Esophagus muscularis mucosa (tissue), 4 donors: ENCODE measurements around the gene TRDN. TPM values are rescaled to one million over a fixed set of nuclear protein-coding genes. Genes with fewer than 3 reads are reported as not detected.

Source experiments
- DNase-seq: peaks from one replicate; pipeline ENCODE4 v3.0.0-alpha.2; 2017; ENCODE audit errors: extremely low spot score
- H3K27ac ChIP-seq, 4 donors: fragments of 200-600 bp; sonication (generic); replicated peaks in 1 of 4; 1 replicate in 3 of 4; 2 replicates in 1 of 4; pipeline ENCODE4 v1.5.1; 2016 to 2019; ENCODE audit warnings: mild to moderate bottlenecking in 1 of 4
- H3K27me3 ChIP-seq, 4 donors: fragments of 200-600 bp; sonication (generic); one replicate each; pipeline versions ENCODE4 v1.5.1 to v1.6.0; 2016 to 2019
- H3K36me3 ChIP-seq, 4 donors: fragments of 200-600 bp; sonication (generic); one replicate each; pipeline ENCODE4 v1.5.1; 2016 to 2019
- H3K4me1 ChIP-seq, 4 donors: fragments of 200-600 bp; sonication (generic); one replicate each; pipeline ENCODE4 v1.5.1; 2016 to 2019
- H3K4me3 ChIP-seq, 4 donors: fragments of 200-600 bp; sonication (generic); 1 replicate in 2 of 4; 2 replicates in 2 of 4; pipeline ENCODE4 v1.5.1; 2016 to 2019; ENCODE audit warnings: mild to moderate bottlenecking in 4 of 4, moderate library complexity in 1 of 4
- H3K9me3 ChIP-seq, 4 donors: fragments of 200-600 bp; sonication (generic); 1 replicate in 3 of 4; 2 replicates in 1 of 4; pipeline ENCODE4 v1.5.1; 2016 to 2019
- CTCF ChIP-seq, 3 experiments: fragments of 200-600 bp in 2 of 3; fragments of 450-650 bp in 1 of 3; sonication (generic) in 2 of 3; IDR thresholded peaks; one replicate each; pipeline ENCODE4 v1.5.1; 2017 to 2019; ENCODE audit warnings: antibody characterized with exemption in 3 of 3, mild to moderate bottlenecking in 2 of 3, moderate library complexity in 1 of 3
- EP300 ChIP-seq: sonication (generic); formaldehyde crosslinking; IDR thresholded peaks from one replicate; pipeline ENCODE4 v1.6.1; 2017; ENCODE audit warnings: antibody characterized with exemption
- POLR2A ChIP-seq: fragments of 450-650 bp; IDR thresholded peaks from one replicate; pipeline ENCODE4 v1.6.1; 2017; ENCODE audit warnings: antibody characterized with exemption, moderate library complexity, mild to moderate bottlenecking, low read depth
- POLR2AphosphoS5 ChIP-seq, 2 donors: sonication (generic); formaldehyde crosslinking; IDR thresholded peaks; one replicate each; pipeline ENCODE4 v1.6.1; 2017; ENCODE audit warnings: antibody characterized with exemption in 2 of 2
- WGBS: methylation state at CpG from one replicate; pipeline ENCODE4 v1.1.5; 2018; 5-methylcytosine and 5-hydroxymethylcytosine counted together
- intact Hi-C: fragments of 100-400 bp; cut with DNase I; formaldehyde crosslinking; loops from one replicate; pipeline ENCODE4 v1.15.1; 2023
- total RNA-seq, 4 donors: library from RNA; depleted of rRNA; stranded (reverse); fragments of >200 nt; gene quantifications; one replicate each; pipeline versions ENCODE4 v1.1.0 to v1.2.1, GENCODE V29; 2016

TRDN gene
- total RNA-seq, 4 donors from 2014 or later, result not detected

- H3K4me1 ChIP-seq, result no peaks in the 10 kb centered on the region
- intact Hi-C loops, result no loop called here
- H3K9me3 ChIP-seq, result peaks cover 0 to 18% (median 5%) of the 10 kb centered on the region in 4 donors
- H3K4me3 ChIP-seq, result no peak overlapping the region
- no peaks in the 10 kb centered on the region for H3K27me3 ChIP-seq
- WGBS, result 79% methylated on average over 5 of the region's 7 CpGs
- no peak overlapping the region for H3K27ac ChIP-seq
- H3K36me3 ChIP-seq, result no peaks in the 10 kb centered on the region
- TF ChIP-seq EP300, result no peak
- no peak for TF ChIP-seq POLR2A
- no peak for TF ChIP-seq POLR2AphosphoS5 (IDR thresholded peaks at IDR 0.05)
- no peak for TF ChIP-seq CTCF (IDR thresholded peaks at IDR 0.05)
- no peak for DNase-seq
Measured at GRCh38 chr6:123182998-123183397, 453.8 kb downstream of the TRDN start.

- Histone ChIP-seq H3K4me1 (no peaks in the 10 kb centered on the region), H3K9me3 (no peaks in the 10 kb centered on the region), H3K27me3 (no peaks in the 10 kb centered on the region), H3K4me3 (no peak overlapping the region), H3K27ac (no peak overlapping the region), H3K36me3 (no peaks in the 10 kb centered on the region)
- WGBS, result 80% methylated on average over 1 of the region's 1 CpG
- intact Hi-C loops, result no loop called here
- TF ChIP-seq EP300 (no peak), CTCF (IDR thresholded peaks at IDR 0.05) (no peak), POLR2AphosphoS5 (IDR thresholded peaks at IDR 0.05) (no peak), POLR2A (no peak)
- no peak for DNase-seq
Measured at GRCh38 chr6:123176706-123177105, 460.0 kb downstream of the TRDN start.

- no peak for DNase-seq
- H3K9me3 ChIP-seq, result no peaks in the 10 kb centered on the region
- 66% methylated on average over 5 of the region's 5 CpGs for WGBS
- H3K27me3 ChIP-seq, result no peaks in the 10 kb centered on the region
- no peaks in the 10 kb centered on the region for H3K36me3 ChIP-seq
- H3K4me3 ChIP-seq, result no peak overlapping the region
- H3K4me1 ChIP-seq, result no peaks in the 10 kb centered on the region
- TF ChIP-seq POLR2AphosphoS5 (IDR thresholded peaks at IDR 0.05) (no peak), EP300 (no peak), CTCF (IDR thresholded peaks at IDR 0.05) (no peak), POLR2A (no peak)
- intact Hi-C loops, result no loop called here
- no peak overlapping the region for H3K27ac ChIP-seq
Measured at GRCh38 chr6:123171341-123172115, 465.2 kb downstream of the TRDN start.

DNA sequence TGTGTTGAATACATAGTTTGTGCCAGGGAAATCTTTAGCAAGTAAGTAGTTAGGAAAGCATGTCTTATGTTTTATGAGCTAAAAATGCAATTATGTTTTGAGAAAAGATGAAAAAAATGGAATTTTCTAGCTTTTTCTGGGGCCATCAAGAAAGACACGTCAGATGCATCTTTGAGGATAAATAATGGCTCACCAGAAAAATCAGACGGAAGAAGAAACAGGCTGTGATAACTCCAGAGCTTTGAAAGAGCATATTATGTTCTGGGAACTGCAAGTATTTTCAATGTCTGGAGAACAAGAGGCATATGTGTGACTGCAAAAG lies 467.0 kb downstream of the TRDN start:
- 50% methylated on average over 2 of the region's 2 CpGs for WGBS
- intact Hi-C loops, result no loop called here
- H3K9me3 ChIP-seq, result no peaks in the 10 kb centered on the region
- no peaks in the 10 kb centered on the region for H3K4me1 ChIP-seq
- no peak for DNase-seq
- no peak overlapping the region for H3K27ac ChIP-seq
- H3K4me3 ChIP-seq, result no peak overlapping the region
- no peak for TF ChIP-seq CTCF (IDR thresholded peaks at IDR 0.05)
- no peak for TF ChIP-seq EP300
- no peak for TF ChIP-seq POLR2AphosphoS5 (IDR thresholded peaks at IDR 0.05)
- TF ChIP-seq POLR2A, result no peak
- H3K36me3 ChIP-seq, result no peaks in the 10 kb centered on the region
- H3K27me3 ChIP-seq, result no peaks in the 10 kb centered on the region
